Superior temporal gyrus (tissue), 1 donor: Measurements from ENCODE around the gene GABBR2.

ENCODE experiments used
- DNase-seq: peaks from one replicate; pipeline ENCODE4 v3.0.0-alpha.2; 2016; ENCODE audit errors: extremely low spot score

Gene GABBR2

DNA sequence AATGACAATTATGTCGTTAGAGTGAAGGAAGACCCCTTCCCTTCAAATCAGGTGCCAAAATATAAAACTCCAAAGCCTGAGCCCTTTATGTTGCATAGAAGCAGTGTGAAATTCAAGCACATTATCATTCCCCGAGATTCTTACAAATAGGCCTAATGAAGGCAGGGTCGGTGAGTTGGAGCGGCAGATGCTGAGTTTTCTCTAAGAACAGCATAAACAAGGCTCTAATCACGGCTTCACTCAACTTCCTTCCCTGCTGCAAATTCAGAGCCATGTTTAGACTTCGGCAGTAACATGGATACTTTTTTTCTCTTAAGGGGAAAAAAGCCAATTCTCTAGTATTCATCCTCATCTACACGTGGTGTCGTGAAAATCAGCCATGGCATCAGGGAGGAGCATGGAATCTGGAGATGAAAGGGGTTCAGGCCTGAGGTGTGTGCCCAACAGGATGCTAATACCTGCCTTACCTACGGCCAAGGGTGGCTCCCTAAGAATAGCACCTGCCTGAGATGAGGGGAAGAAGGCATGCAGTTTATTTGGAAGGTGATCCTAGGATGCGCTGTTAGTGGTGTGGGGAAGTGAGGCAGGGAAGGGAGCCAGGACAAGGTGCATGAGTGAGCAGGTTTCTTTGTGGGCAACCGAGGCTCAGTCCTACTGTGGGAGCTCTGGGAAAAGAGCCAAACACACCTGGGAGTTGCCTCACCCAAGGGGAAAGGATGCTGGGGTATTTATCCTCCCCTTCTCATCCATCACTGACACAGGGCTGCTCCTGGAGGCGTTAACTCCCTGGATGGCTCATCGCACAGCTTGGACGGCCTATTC is 306.5 kb downstream of the GABBR2 start:
- no peak for DNase-seq

DNA sequence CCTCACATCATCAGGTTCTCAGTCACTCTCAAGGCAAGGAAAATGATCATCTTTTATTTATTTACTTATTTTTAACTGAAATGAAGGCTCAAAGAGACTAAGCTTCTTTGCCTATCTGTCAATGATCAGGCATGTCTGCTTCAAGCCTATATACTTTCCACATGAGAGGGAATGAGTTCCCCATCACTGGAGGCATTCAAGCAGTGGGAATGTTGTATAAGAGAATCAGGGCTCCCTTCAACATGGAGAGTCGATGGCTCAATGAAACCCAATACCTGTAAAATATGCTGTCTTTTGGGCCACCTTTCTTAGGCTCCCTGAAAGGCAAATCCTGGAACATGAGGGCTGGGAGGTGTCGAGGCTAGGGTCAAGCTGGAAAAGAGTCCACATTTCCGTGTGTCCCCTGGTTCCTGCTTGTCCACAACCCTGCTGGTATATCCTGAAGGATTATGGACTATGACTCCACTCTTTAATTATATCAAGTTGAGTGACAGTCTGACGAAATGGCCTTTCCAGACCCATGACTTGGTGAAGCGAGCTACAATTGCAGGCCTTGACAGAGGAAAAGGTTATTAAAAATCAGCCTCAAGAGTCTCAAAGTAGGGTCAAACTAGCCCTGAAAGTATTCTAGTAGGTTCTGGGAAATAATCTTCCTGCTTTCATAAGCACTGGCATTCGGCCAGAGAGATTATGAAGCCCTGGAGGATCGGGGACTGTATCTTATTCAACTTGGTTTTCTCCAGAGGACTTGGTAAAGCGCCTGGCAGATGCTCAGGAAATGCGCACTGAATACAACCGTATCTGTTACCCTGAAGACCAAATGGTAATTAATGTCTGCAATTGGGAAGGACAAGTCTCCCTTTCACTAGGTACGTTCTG is 307.4 kb downstream of the GABBR2 start:
- no peak for DNase-seq

DNA sequence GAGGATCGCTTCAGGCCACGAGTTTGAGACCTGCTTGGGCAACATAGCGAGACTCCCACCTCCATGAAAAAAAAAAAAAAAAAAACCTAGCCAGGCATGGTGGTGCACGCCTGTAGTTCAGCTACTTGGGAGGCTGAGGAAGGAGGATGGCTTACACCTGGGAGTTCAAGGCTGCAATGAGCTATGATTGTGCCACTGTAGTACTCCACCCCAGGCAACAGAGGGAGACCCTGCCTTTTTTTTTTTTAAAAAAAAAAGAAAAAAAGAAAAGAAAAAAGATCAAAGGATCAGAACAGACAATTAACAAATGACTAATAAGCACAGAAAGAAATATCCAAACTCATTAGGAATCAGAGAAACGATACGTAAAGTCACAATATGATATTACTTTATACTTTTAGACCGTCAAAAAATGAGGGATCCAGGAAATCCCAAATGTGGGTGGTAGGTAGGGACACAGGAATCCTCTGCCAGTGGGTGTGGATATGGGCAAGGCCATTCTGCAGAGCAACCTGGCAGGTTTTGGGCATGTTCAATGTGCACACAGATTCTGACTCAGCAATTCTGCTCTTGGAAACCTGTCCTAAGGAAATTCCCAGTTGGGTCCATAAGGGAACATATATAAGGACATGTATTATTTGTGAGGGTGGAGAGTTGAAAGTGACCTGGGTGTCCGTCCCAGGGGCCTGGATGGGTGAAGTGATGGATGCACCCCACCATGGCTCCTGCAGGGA is 308.6 kb downstream of the GABBR2 start:
- DNase-seq: no peak

GRCh38 chr9:98396656-98397055 is 312.1 kb downstream of the GABBR2 start:
- no peak for DNase-seq

- no peak for DNase-seq
These were observed 312.5 kb downstream of the GABBR2 start for GRCh38 chr9:98396236-98396635.

- DNase-seq: no peak
These were observed 316.9 kb downstream of the GABBR2 start for GRCh38 chr9:98391867-98392266.

DNA sequence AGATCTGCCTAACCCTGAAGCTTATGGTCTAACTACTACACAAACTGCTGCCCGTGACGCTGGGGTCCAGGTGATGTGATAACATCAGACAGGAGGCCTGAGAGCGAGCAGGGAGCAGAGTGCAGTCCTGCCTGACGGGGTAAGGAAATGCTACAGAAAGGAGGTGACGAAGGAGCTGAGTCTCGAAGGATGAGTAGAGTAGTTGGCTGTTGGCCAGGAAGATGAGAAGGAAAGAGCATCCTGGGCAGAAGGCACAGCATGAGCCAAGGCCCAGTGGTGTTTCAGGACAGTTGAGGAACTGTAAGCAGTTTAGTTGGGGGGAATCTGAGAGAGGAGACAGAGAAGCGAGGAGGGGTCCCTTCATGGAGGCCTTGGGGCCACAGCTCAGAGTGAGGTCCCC is 317.3 kb downstream of the GABBR2 start:
- no peak for DNase-seq

DNA sequence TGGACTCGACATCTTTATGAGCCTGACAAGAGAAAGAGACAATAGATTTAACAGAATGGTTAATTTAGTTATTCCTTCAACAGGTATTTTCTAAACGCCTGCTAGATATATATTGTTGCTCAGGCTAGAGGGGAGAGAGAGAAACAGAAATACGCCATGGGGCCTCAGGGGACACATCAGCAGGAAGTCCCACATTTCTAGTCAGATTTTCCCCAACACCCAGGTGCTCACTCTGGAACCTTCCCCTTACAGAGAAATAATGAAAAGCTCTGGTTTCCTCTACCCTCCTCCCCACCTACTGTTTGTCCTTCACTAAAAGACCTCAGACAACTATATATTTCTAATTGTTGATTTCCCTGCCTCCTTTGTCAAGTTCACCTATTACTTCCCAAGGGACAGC is 323.0 kb downstream of the GABBR2 start:
- DNase-seq: no peak

GRCh38 chr9:98383758-98384157 is 325.0 kb downstream of the GABBR2 start:
- no peak for DNase-seq

GRCh38 chr9:98381311-98382103 is 327.2 kb downstream of the GABBR2 start:
- DNase-seq: no peak

DNA sequence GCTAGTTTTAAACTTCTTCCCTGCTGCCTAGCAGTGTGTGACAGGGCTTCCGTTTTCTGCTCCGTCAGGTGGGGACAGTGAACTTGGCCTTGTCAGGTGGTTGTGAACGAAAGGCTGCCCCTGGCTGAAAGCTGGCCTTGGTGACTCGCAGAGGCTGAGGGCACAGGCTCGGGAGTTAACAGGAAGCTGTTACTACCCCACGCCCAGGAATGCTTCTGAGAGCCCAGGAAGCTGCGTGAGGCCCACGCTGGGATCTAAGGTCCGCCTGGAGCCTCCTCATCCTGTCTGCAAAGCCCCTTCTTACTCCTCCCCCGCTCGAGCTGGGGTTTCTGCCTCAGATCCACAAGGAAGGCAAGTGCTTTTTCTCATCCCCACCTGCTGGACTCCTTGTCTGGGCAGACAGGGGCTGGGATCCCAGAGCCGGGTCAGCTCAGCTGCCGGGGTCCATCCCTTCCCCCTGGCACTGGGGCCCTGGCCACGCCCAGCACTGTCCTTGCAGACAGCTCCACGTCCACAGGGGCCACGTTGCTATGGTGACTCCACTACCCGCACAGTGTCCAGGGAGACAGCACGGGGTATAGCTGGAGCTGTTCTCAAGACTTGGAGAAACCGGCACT is 328.6 kb downstream of the GABBR2 start:
- no peak for DNase-seq

GRCh38 chr9:98379572-98379971 is 329.2 kb downstream of the GABBR2 start:
- no peak for DNase-seq

DNA sequence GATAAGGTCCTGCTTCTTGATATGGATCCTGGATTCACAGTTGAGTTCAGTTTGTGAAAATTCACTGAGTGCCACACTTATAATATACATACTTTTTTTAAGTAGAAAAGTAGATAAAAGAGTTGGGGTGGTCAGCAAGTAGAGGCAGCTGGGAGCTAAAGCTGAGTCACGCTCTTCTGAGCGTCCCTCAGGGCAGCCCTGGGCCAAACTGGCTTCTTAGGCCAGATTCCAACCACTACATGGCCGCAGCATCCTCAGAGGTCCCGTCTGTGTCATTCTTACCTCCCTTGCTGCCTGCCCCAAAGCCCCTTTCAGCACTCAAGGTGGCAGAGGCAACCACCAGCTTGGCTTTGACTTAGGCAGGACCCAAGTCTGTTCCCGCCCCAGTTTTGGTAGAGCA is 329.9 kb downstream of the GABBR2 start:
- no peak for DNase-seq

- no peak for DNase-seq
These were observed 330.4 kb downstream of the GABBR2 start for GRCh38 chr9:98378206-98378780.

- DNase-seq: no peak
These were observed 333.5 kb downstream of the GABBR2 start for GRCh38 chr9:98375138-98375726.

DNA sequence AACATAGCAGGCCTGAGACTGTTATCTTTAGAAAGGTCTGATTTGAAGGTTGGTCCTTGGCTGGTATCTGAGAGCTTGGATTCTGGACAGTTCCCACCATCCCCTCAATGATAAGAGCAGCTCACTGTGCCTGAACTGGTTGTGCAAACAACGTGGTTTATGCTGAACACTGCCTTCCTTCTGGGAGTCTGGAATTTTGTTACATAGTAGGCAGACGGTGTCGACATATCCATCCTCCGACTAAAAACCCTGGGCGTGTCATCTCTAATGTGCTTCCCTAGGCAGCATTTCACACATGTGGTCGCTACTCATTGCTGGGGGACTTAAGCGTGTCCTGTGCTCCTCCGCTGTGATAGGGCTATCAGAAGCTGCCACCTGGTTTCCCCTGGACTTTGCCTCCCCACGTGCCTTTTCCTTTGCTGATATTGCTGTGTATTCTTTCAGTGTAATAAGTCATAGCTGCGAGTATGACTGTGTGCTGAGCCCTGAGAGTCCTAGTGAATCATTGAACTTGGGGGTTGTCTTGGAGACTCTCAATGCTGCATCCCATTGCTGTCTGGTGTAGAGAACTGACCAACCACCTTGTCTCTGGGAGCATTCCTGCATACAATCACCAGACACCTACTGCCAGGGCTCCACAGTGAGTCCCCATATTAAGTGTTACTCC is 334.2 kb downstream of the GABBR2 start:
- no peak for DNase-seq

- no peak for DNase-seq
These were observed 335.1 kb downstream of the GABBR2 start for GRCh38 chr9:98373609-98374008.

DNA sequence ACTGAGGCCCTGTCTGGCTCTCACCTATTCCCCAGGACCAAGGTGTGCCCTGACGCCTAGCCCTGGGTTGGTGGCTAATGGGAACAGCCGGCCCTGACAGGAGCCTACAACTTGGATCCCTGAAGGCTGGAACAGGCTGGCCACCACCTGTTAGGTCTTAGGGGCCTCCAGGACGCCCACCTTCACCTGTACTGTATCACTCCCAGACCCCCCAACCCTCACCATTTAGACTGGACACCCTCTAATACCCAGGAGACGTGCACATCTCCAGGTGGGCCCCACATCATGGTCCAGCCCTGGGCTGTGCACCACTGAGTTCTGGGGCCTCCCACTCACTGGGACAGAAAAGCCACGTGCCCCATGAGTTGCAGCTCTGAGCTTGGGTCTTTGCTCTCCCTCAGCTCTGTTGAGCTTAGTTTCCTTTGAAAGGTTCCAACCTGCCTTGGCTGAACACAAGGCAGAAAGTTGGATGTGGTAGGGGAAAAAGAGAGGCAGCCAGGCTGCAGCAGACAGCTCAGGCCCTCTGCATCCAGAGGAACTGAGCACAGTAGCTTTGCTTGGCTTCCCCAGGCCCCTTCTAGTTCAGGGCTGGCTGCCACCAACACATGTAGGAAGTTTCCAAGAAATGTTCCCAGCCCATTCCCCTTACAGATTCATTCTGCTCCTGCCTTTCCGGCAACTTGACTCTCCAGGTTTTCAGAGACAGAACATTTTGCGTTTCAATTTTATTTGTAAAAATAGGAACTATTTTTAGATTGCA is 336.5 kb downstream of the GABBR2 start:
- no peak for DNase-seq

GRCh38 chr9:98370976-98371315 is 337.8 kb downstream of the GABBR2 start:
- no peak for DNase-seq
